HG02852 (cell line): Measurements from ENCODE around the gene GSK3A.
A peak's percentile ranks its signal among the peaks of the same experiment; 100 is the strongest.
"Not testable (repeated sequence)": the region's sequence is repeated elsewhere in the genome, so short reads cannot be mapped to it uniquely, and the experiment has no call there.

ENCODE experiments used
- ATAC-seq: cut with Tn5 transposase; IDR thresholded peaks from one replicate; pipeline ENCODE4 v1.9.1; 2021; ENCODE audit warnings: mild to moderate bottlenecking, moderate library complexity; ENCODE audit not compliant: unreplicated experiment

GSK3A gene

GRCh38 chr19:42268704-42269477 is 26.5 kb upstream of the GSK3A start, which contains the start of gene CIC:
Gene CIC (plus strand): TSS chr19:42269252. CDS start chr19:42271784, 2,532 bp downstream.
- ATAC-seq, result peak; percentile 82

- peak; percentile 46 for ATAC-seq
Observed at GRCh38 chr19:42268142-42268703, 25.8 kb upstream of the GSK3A start.

- ATAC-seq, result no peak
Observed at GRCh38 chr19:42267644-42268141, 25.3 kb upstream of the GSK3A start.

GRCh38 chr19:42266928-42267603 is 24.7 kb upstream of the GSK3A start:
- ATAC-seq, result not testable (repeated sequence)

GRCh38 chr19:42266105-42266504 is 23.7 kb upstream of the GSK3A start:
- not testable (repeated sequence) for ATAC-seq

- no peak for ATAC-seq
Observed at GRCh38 chr19:42261763-42262162, 19.4 kb upstream of the GSK3A start.

GRCh38 chr19:42257842-42258241 is 15.4 kb upstream of the GSK3A start:
- not testable (repeated sequence) for ATAC-seq

GRCh38 chr19:42255766-42256745 is 13.7 kb upstream of the GSK3A start:
- ATAC-seq, result no peak

GRCh38 chr19:42254850-42255765 is 12.7 kb upstream of the GSK3A start, which contains the start of gene ERF:
Gene ERF (minus strand): TSS chr19:42255128. CDS start chr19:42254999, 129 bp downstream.
- ATAC-seq, result peak; percentile 49

GRCh38 chr19:42254089-42254849 is 11.9 kb upstream of the GSK3A start:
- ATAC-seq, result peak; percentile 31

- ATAC-seq, result peak; percentile 14
Observed at GRCh38 chr19:42253245-42254088, 11.1 kb upstream of the GSK3A start.

GRCh38 chr19:42252365-42253244 is 10.2 kb upstream of the GSK3A start:
- no peak for ATAC-seq

- ATAC-seq, result no peak
Observed at GRCh38 chr19:42251572-42252358, 9.4 kb upstream of the GSK3A start.

- ATAC-seq, result no peak
Observed at GRCh38 chr19:42250666-42251531, 8.5 kb upstream of the GSK3A start.

GRCh38 chr19:42250183-42250665 is 7.8 kb upstream of the GSK3A start:
- ATAC-seq, result no peak
